ENCODE results near the gene SPTBN1. TPM values are rescaled to one million over a fixed set of nuclear protein-coding genes. Genes with fewer than 3 reads are reported as not detected.

Gene SPTBN1
- total and polyA plus RNA-seq, 9 donors = 108 to 314 (median 232) TPM

DNA sequence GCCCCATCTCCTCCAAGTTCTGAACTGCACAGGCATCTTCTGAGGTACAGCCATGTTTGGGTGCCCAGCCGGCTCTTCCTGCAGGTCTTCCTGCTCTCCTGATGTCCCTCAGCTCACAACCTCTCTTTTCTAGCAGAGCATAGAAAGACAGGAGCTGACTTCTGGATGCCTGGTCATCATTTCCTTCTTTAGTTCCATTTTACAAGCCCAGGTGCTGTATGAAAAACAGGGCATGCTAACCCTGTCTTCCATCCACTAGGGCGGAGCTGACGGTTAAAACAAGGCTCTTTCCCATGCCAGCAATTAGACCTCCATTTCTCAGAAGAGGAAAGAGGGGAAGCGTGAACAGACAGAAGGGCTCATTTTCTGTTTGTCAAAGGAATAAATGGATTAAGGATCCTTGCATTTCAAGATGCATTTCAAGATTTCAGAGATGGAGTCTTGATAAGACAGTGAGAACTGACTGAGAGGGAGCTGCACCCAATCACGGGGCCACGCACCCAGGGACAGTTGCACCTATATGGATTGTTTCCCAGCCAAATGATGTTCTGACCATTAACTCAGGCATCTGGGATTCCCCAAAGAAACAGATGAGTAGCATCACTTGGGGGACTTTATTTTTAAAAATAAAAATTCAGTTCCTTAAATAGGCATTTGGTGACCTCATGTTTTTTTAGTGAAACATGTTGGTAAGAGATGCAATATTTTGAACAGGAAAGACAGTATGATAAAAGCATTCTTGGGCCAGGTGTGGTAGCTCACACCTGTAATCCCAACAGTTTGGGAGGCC is 221.5 kb downstream of the SPTBN1 start:
- peaks cover 6% of the 10 kb centered on the region for H3K4me1 ChIP-seq (ENCODE audit: insufficient read depth)
- no peaks in the 10 kb centered on the region for H3K36me3 ChIP-seq
- TF ChIP-seq, protein P1, sequence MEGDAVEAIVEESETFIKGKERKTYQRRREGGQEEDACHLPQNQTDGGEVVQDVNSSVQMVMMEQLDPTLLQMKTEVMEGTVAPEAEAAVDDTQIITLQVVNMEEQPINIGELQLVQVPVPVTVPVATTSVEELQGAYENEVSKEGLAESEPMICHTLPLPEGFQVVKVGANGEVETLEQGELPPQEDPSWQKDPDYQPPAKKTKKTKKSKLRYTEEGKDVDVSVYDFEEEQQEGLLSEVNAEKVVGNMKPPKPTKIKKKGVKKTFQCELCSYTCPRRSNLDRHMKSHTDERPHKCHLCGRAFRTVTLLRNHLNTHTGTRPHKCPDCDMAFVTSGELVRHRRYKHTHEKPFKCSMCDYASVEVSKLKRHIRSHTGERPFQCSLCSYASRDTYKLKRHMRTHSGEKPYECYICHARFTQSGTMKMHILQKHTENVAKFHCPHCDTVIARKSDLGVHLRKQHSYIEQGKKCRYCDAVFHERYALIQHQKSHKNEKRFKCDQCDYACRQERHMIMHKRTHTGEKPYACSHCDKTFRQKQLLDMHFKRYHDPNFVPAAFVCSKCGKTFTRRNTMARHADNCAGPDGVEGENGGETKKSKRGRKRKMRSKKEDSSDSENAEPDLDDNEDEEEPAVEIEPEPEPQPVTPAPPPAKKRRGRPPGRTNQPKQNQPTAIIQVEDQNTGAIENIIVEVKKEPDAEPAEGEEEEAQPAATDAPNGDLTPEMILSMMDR (IDR thresholded peaks at IDR 0.05) = no peak
- TF ChIP-seq EP300 (IDR thresholded peaks at IDR 0.05) (no peak), POLR2A (IDR thresholded peaks at IDR 0.05) (no peak)
- H3K4me3 ChIP-seq = no peak overlapping the region
- no peaks in the 10 kb centered on the region for H3K9me3 ChIP-seq
- DNase-seq = no peak
- no peaks in the 10 kb centered on the region for H3K27me3 ChIP-seq
- H3K27ac ChIP-seq = no peak overlapping the region
- 89 to 96% (median 95%) methylated on average over 6 of the region's 6 CpGs for WGBS, 3 donors
- intact Hi-C loops (cut with DNase I) = no loop called here

DNA sequence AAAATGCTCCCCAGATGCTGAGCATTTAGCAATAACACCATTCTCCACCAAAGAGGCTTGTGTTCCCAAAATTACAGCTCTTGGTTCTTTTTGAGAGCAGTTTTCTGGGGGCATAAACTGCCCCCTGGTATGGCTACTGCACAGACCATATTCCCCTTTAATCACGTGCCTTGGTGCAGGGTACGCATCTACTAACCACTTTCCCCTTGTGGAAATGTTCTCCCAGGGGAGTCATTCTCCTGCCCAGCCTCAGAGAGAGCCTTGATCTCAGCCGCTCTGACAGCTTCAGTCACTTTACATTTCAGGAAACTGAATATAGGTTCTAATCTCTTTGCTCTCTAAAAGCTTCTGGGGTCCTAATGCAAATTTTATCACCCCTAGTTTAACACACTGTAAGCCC is 222.6 kb downstream of the SPTBN1 start:
- no peaks in the 10 kb centered on the region for H3K27me3 ChIP-seq
- intact Hi-C loops (cut with DNase I) = no loop called here
- H3K4me3 ChIP-seq = no peak overlapping the region
- no peaks in the 10 kb centered on the region for H3K36me3 ChIP-seq
- peaks cover 2% of the 10 kb centered on the region for H3K4me1 ChIP-seq (ENCODE audit: insufficient read depth)
- H3K9me3 ChIP-seq = no peaks in the 10 kb centered on the region
- no peak for TF ChIP-seq POLR2A (IDR thresholded peaks at IDR 0.05)
- TF ChIP-seq EP300 (IDR thresholded peaks at IDR 0.05) = no peak
- TF ChIP-seq, protein P1 (IDR thresholded peaks at IDR 0.05) = no peak
- no peak for DNase-seq
- 67 to 75% (median 70%) methylated on average over 3 of the region's 3 CpGs for WGBS, 3 donors
- no peak overlapping the region for H3K27ac ChIP-seq

DNA sequence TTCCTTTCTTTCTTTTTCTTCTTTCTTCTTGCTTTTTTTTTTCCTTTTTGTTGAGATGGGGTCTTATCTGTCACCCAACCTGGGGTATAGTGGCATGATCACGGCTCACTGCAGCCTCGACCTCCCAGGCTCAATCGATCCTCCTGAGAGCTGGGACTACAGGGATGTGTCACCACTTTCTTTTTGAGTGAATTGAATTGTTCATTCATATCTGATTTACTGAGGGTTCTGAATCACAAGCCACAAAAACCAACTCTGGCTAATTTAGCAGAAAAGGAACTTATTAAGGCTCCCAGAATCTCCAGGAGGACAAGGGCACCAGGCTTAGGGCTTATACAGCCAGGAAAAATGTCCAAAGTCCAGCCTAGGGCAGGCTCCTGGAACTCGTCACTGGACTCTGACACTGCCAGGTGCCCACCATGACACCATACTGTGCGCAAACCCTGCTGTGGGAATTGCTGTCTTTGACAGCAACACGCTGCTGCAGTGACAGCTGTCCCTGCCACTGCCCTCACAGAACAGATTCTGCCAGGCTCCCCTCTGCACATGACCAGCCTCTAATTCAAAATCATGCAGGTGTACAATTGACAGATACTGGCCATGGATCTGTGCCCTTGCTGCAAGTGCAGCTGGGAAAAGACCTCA is 224.4 kb downstream of the SPTBN1 start:
- no peak overlapping the region for H3K27ac ChIP-seq
- no peak for DNase-seq
- WGBS, 3 donors = 83 to 89% (median 85%) methylated on average over 6 of the region's 6 CpGs
- H3K4me1 ChIP-seq (ENCODE audit: insufficient read depth) = no peaks in the 10 kb centered on the region
- no peaks in the 10 kb centered on the region for H3K9me3 ChIP-seq
- H3K4me3 ChIP-seq = no peak overlapping the region
- H3K27me3 ChIP-seq = no peaks in the 10 kb centered on the region
- intact Hi-C loops (cut with DNase I) = no loop called here
- TF ChIP-seq, protein P1 (IDR thresholded peaks at IDR 0.05) = no peak
- no peak for TF ChIP-seq POLR2A (IDR thresholded peaks at IDR 0.05)
- no peak for TF ChIP-seq EP300 (IDR thresholded peaks at IDR 0.05)
- no peaks in the 10 kb centered on the region for H3K36me3 ChIP-seq

DNA sequence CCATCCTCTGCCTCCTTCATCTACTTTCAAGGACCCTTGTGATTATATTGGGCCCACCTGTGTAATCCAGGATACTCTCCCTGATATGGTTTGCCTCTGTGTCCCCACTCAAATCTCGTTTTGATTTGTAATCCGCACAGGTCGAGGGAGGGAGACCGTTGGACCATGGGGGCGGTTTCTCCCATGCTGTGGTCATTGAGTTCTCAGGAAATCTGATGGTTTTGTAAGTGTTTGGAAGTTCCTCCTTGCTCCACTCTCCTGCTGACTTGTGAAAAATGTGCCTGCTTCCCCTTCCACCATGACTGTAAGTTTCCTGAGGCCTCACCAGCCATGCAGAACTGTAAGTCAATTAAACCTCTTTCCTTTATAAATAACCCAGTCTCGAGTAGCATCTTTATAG is 225.3 kb downstream of the SPTBN1 start:
- Histone ChIP-seq H3K27me3 (no peaks in the 10 kb centered on the region), H3K36me3 (no peaks in the 10 kb centered on the region), H3K4me3 (no peak overlapping the region), H3K27ac (no peak overlapping the region), H3K4me1 (ENCODE audit: insufficient read depth) (no peaks in the 10 kb centered on the region), H3K9me3 (no peaks in the 10 kb centered on the region)
- intact Hi-C loops (cut with DNase I) = no loop called here
- 87 to 90% (median 88%) methylated on average over 6 of the region's 6 CpGs for WGBS, 3 donors
- no peak for TF ChIP-seq EP300 (IDR thresholded peaks at IDR 0.05)
- TF ChIP-seq, protein P1 (IDR thresholded peaks at IDR 0.05) = no peak
- TF ChIP-seq POLR2A (IDR thresholded peaks at IDR 0.05) = no peak
- no peak for DNase-seq

Data from ovary (tissue), 9 donors.